H9 (cell line): ENCODE results near the gene TAOK3. TPM values are rescaled to one million over a fixed set of nuclear protein-coding genes. Genes with fewer than 3 reads are reported as not detected.

Experiments used
- DNase-seq: peaks from one replicate; pipeline ENCODE4 v3.0.0-alpha.2; 2017
- H2AFZ ChIP-seq: one replicate; pipeline ENCODE4 v1.6.1; 2013; ENCODE audit warnings: mild to moderate bottlenecking, low read length, control low read depth, moderate library complexity
- H2AK5ac ChIP-seq: 2 replicates; pipeline ENCODE4 v1.6.1; 2013; ENCODE audit warnings: low read length, control low read depth, mixed read lengths; ENCODE audit not compliant: insufficient read length
- H2BK120ac ChIP-seq: one replicate; pipeline ENCODE4 v1.6.1; 2013; ENCODE audit warnings: low read depth, mild to moderate bottlenecking, low read length, control low read depth, inconsistent platforms; ENCODE audit not compliant: poor library complexity, severe bottlenecking
- H2BK12ac ChIP-seq: 2 replicates; pipeline ENCODE4 v1.6.1; 2013; ENCODE audit warnings: low read length, control low read depth, mixed read lengths, low read depth; ENCODE audit not compliant: insufficient read length
- H2BK15ac ChIP-seq: 2 replicates; pipeline ENCODE4 v1.6.1; 2013; ENCODE audit warnings: low read depth, low read length, control low read depth
- H2BK20ac ChIP-seq: one replicate; pipeline ENCODE4 v1.6.1; 2013; ENCODE audit warnings: low read depth, mild to moderate bottlenecking, low read length, control low read depth, inconsistent platforms; ENCODE audit not compliant: poor library complexity, severe bottlenecking
- H2BK5ac ChIP-seq: 2 replicates; pipeline ENCODE4 v1.6.1; 2013; ENCODE audit warnings: low read length, control low read depth, mixed read lengths; ENCODE audit not compliant: insufficient read length
- H3K14ac ChIP-seq: 2 replicates; pipeline ENCODE4 v1.6.1; 2013; ENCODE audit warnings: low read length, control low read depth; ENCODE audit not compliant: insufficient read depth
- H3K18ac ChIP-seq: 2 replicates; pipeline ENCODE4 v1.6.1; 2013; ENCODE audit warnings: low read depth, mild to moderate bottlenecking, mixed read lengths, low read length, control low read depth; ENCODE audit not compliant: insufficient read length
- H3K23ac ChIP-seq: 2 replicates; pipeline ENCODE4 v1.6.1; 2013; ENCODE audit warnings: low read length, control low read depth, mixed read lengths, low read depth; ENCODE audit not compliant: insufficient read length
- H3K23me2 ChIP-seq: 2 replicates; pipeline ENCODE4 v1.6.1; 2013; ENCODE audit warnings: low read depth, mild to moderate bottlenecking, mixed read lengths, low read length, control low read depth; ENCODE audit not compliant: insufficient read length, poor library complexity, severe bottlenecking
- H3K27ac ChIP-seq: 2 replicates; pipeline ENCODE4 v1.5.1; 2013; ENCODE audit warnings: low read length, control low read depth, mixed read lengths, low read depth; ENCODE audit not compliant: insufficient read length
- H3K27me3 ChIP-seq: 2 replicates; pipeline ENCODE4 v1.6.1; 2013; ENCODE audit warnings: low read length, control low read depth, inconsistent platforms; ENCODE audit not compliant: insufficient read depth
- H3K4ac ChIP-seq: 2 replicates; pipeline ENCODE4 v1.6.1; 2013; ENCODE audit warnings: low read depth, mild to moderate bottlenecking, control low read depth, inconsistent platforms, low read length, moderate library complexity
- H3K4me1 ChIP-seq: 2 replicates; pipeline ENCODE4 v1.6.1; 2013; ENCODE audit warnings: low read length, control low read depth, inconsistent platforms; ENCODE audit not compliant: insufficient read depth
- H3K4me2 ChIP-seq: 2 replicates; pipeline ENCODE4 v1.6.1; 2013; ENCODE audit warnings: low read length, control low read depth, mixed read lengths; ENCODE audit not compliant: insufficient read length, insufficient read depth
- H3K56ac ChIP-seq: 2 replicates; pipeline ENCODE4 v1.6.1; 2013; ENCODE audit warnings: low read depth, mild to moderate bottlenecking, mixed read lengths, low read length, control low read depth; ENCODE audit not compliant: insufficient read length
- H3K79me1 ChIP-seq: 2 replicates; pipeline ENCODE4 v1.6.1; 2013; ENCODE audit warnings: low read depth, mild to moderate bottlenecking, moderate library complexity, low read length, control low read depth, inconsistent platforms; ENCODE audit not compliant: insufficient read depth, poor library complexity, severe bottlenecking
- H3K79me2 ChIP-seq: 2 replicates; pipeline ENCODE4 v1.6.1; 2013; ENCODE audit warnings: low read length, control low read depth, inconsistent platforms; ENCODE audit not compliant: insufficient read depth
- H3K9ac ChIP-seq: 2 replicates; pipeline ENCODE4 v1.6.1; 2013; ENCODE audit warnings: low read length, control low read depth, mixed read lengths; ENCODE audit not compliant: insufficient read length; ENCODE audit errors: extremely low read depth
- H3K9me3 ChIP-seq: one replicate; pipeline ENCODE4 v1.6.1; 2013; ENCODE audit warnings: low read depth, low read length, inconsistent platforms; ENCODE audit not compliant: control insufficient read depth
- H3T11ph ChIP-seq: one replicate; pipeline ENCODE4 v1.6.1; 2013; ENCODE audit warnings: mild to moderate bottlenecking, low read length, control low read depth, inconsistent platforms
- H4K20me1 ChIP-seq: one replicate; pipeline ENCODE4 v1.6.1; 2013; ENCODE audit not compliant: control insufficient read depth, insufficient read length, insufficient read depth
- H4K5ac ChIP-seq: 2 replicates; pipeline ENCODE4 v1.6.1; 2013; ENCODE audit warnings: low read depth, mild to moderate bottlenecking, mixed read lengths, low read length, control low read depth; ENCODE audit not compliant: insufficient read length
- H4K8ac ChIP-seq: replicated peaks from 2 replicates; pipeline ENCODE4 v1.6.1; 2013; ENCODE audit warnings: low read length, control low read depth, mixed read lengths, low read depth; ENCODE audit not compliant: insufficient read length
- H4K91ac ChIP-seq: 2 replicates; pipeline ENCODE4 v1.6.1; 2013; ENCODE audit warnings: low read depth, mild to moderate bottlenecking, moderate library complexity, mixed read lengths, low read length, control low read depth; ENCODE audit not compliant: insufficient read length
- H3K27ac Mint-ChIP-seq, 3 experiments: 2 replicates in 2 of 3; 3 replicates in 1 of 3; pipeline ENCODE4 v1.8.0; 2020 to 2021; ENCODE audit warnings: mixed read lengths in 3 of 3, mild to moderate bottlenecking in 1 of 3, moderate library complexity in 1 of 3
- H3K27me3 Mint-ChIP-seq: 2 replicates; pipeline ENCODE4 v1.8.0; 2021; ENCODE audit warnings: low read depth, mild to moderate bottlenecking, moderate library complexity, mixed read lengths
- H3K36me3 Mint-ChIP-seq, 3 experiments: 2 replicates in 2 of 3; 3 replicates in 1 of 3; pipeline ENCODE4 v1.8.0; 2020 to 2021; ENCODE audit warnings: low read depth in 3 of 3, mixed read lengths in 3 of 3; ENCODE audit not compliant: insufficient read depth in 1 of 3
- H3K4me1 Mint-ChIP-seq, 2 experiments: 2 replicates each; pipeline ENCODE4 v1.8.0; 2020; ENCODE audit warnings: mixed read lengths in 2 of 2
- H3K4me3 Mint-ChIP-seq, 2 experiments: 2 replicates in 1 of 2; 3 replicates in 1 of 2; pipeline ENCODE4 v1.8.0; 2020 to 2021; ENCODE audit warnings: mild to moderate bottlenecking in 2 of 2, mixed read lengths in 2 of 2, moderate library complexity in 1 of 2
- H3K9me3 Mint-ChIP-seq, 2 experiments: 2 replicates in 1 of 2; 3 replicates in 1 of 2; pipeline ENCODE4 v1.8.0; 2020; ENCODE audit warnings: mild to moderate bottlenecking in 2 of 2, mixed read lengths in 2 of 2, moderate library complexity in 1 of 2
- WGBS: extraction: QIAGEN DNeasy Blood & Tissue Kit; methylation state at CpG from one replicate; pipeline ENCODE4 v1.1.7; 2013; ENCODE audit warnings: missing lambda C conversion rate, low lambda C conversion rate, mixed read lengths; ENCODE audit not compliant: insufficient read length; ENCODE audit errors: extremely low coverage; 5-methylcytosine and 5-hydroxymethylcytosine counted together
- total RNA-seq: library from RNA; stranded (reverse); gene quantifications from 2 replicates; pipeline ENCODE4 v1.2.1, GENCODE V29; 2021
- TF ChIP-seq, protein P1 (sequence below): fragments of 200-600 bp; sonication (generic); conservative IDR thresholded peaks from 3 replicates; pipeline ENCODE4 v1.8.0; 2021; ENCODE audit warnings: antibody characterized with exemption, mild to moderate bottlenecking

TAOK3 gene
- total RNA-seq, 1 experiment from 2014 or later, result 5.2 TPM

DNA sequence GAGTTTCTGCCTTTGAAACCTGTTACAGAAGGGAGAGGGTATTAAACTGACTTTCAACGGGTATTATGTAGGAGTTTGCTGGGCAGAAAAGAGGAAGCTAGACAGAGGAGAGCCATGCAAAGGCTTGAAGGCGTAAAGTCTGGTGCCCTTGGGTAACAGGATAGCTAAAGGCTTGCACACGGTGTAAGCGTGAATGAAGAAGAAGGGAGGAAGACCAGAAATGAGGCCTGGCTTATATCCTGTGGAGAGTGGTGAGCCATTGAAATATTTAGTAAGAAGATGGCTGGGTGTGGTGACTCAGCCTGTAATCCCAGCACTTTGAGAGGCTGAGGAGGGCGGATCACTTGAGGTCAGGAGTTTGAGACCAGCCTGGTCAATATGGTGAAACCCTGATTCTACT lies 26.2 kb upstream of the TAOK3 start:
- H3K9ac ChIP-seq, result no peak overlapping the region
- no peaks in the 10 kb centered on the region for H3K9me3 ChIP-seq
- no peak overlapping the region for H3K18ac ChIP-seq
- no peak overlapping the region for H3K23ac ChIP-seq
- no peak overlapping the region for H3K4ac ChIP-seq
- H3K56ac ChIP-seq, result no peak overlapping the region
- no peaks in the 10 kb centered on the region for H3K79me2 ChIP-seq
- no peak overlapping the region for H3K14ac ChIP-seq
- no peak overlapping the region for H3T11ph ChIP-seq
- no peak overlapping the region for H3K27ac ChIP-seq
- H3K27ac Mint-ChIP-seq, result no peak overlapping the region
- no peaks in the 10 kb centered on the region for H3K4me1 Mint-ChIP-seq
- H4K5ac ChIP-seq, result no peak overlapping the region
- H2AFZ ChIP-seq, result no peak overlapping the region
- no peak overlapping the region for H2BK20ac ChIP-seq
- H4K91ac ChIP-seq, result no peak overlapping the region
- DNase-seq, result no peak
- no peak overlapping the region for H2BK120ac ChIP-seq
- no peaks in the 10 kb centered on the region for H3K79me1 ChIP-seq
- TF ChIP-seq, protein P1, sequence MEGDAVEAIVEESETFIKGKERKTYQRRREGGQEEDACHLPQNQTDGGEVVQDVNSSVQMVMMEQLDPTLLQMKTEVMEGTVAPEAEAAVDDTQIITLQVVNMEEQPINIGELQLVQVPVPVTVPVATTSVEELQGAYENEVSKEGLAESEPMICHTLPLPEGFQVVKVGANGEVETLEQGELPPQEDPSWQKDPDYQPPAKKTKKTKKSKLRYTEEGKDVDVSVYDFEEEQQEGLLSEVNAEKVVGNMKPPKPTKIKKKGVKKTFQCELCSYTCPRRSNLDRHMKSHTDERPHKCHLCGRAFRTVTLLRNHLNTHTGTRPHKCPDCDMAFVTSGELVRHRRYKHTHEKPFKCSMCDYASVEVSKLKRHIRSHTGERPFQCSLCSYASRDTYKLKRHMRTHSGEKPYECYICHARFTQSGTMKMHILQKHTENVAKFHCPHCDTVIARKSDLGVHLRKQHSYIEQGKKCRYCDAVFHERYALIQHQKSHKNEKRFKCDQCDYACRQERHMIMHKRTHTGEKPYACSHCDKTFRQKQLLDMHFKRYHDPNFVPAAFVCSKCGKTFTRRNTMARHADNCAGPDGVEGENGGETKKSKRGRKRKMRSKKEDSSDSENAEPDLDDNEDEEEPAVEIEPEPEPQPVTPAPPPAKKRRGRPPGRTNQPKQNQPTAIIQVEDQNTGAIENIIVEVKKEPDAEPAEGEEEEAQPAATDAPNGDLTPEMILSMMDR, result no peak
- H2AK5ac ChIP-seq, result no peak overlapping the region
- no peak overlapping the region for H4K8ac ChIP-seq
- H3K4me3 Mint-ChIP-seq, result no peak overlapping the region
- no peak overlapping the region for H3K4me2 ChIP-seq
- H3K9me3 Mint-ChIP-seq, result no peaks in the 10 kb centered on the region
- no peak overlapping the region for H2BK12ac ChIP-seq
- no peaks in the 10 kb centered on the region for H3K27me3 Mint-ChIP-seq
- no peaks in the 10 kb centered on the region for H3K23me2 ChIP-seq
- no peaks in the 10 kb centered on the region for H4K20me1 ChIP-seq
- no peak overlapping the region for H2BK15ac ChIP-seq
- H3K4me1 ChIP-seq, result no peaks in the 10 kb centered on the region
- no CpG with 5 or more reads among the region's 5 CpGs for WGBS
- no peak overlapping the region for H2BK5ac ChIP-seq
- H3K36me3 Mint-ChIP-seq, result peaks cover 34 to 89% (median 67%) of the 10 kb centered on the region in 3 experiments; a peak in 6 of 7 replicates
- no peaks in the 10 kb centered on the region for H3K27me3 ChIP-seq
